H1 (cell line): ENCODE measurements around the gene ZNF691. TPM values are rescaled to one million over a fixed set of nuclear protein-coding genes. Genes with fewer than 3 reads are reported as not detected.

Experiments used
- CTCF ChIP-seq, 3 experiments: IDR thresholded peaks; 1 replicate in 2 of 3; 2 replicates in 1 of 3; pipeline versions ENCODE4 v1.5.1 to v1.6.1; 2011; ENCODE audit warnings: low read length in 3 of 3, mild to moderate bottlenecking in 3 of 3, inconsistent platforms in 2 of 3, low read depth in 1 of 3, moderate library complexity in 1 of 3; ENCODE audit not compliant: insufficient read depth in 1 of 3; ENCODE audit errors: control extremely low read depth in 1 of 3
- HDAC6 ChIP-seq: IDR thresholded peaks from one replicate; pipeline ENCODE4 v1.7.1; 2012; ENCODE audit warnings: low read depth, mild to moderate bottlenecking, inconsistent platforms, low read length, moderate library complexity
- KDM1A ChIP-seq: fragments of 200-600, 300-600 bp; sonication (generic); IDR thresholded peaks from 2 replicates; pipeline ENCODE4 v1.7.1; 2016; ENCODE audit warnings: mild to moderate bottlenecking, low read length, borderline replicate concordance
- RBBP5 ChIP-seq: IDR thresholded peaks from 2 replicates; pipeline ENCODE4 v1.7.1; 2012; ENCODE audit warnings: low read depth, mild to moderate bottlenecking, inconsistent platforms, low read length, moderate library complexity, borderline replicate concordance
- SIX5 ChIP-seq: IDR thresholded peaks from 2 replicates; pipeline ENCODE4 v1.6.1; 2011; ENCODE audit warnings: mild to moderate bottlenecking, low read depth, low read length
- polyA plus RNA-seq, 7 experiments: library from polyadenylated mRNA; depleted of rRNA in 3 of 7; stranded (reverse) in 5 of 7; unstranded in 2 of 7; fragments of >200 nt in 5 of 7; fragments of 200-250 nt in 2 of 7; gene quantifications; 1 replicate in 5 of 7; 2 replicates in 1 of 7; 4 replicates in 1 of 7; pipeline versions ENCODE4 v1.2.1 to v1.2.3, GENCODE V29; 2011 to 2013; ENCODE audit warnings: missing spikeins in 2 of 7, mixed read lengths in 2 of 7
- total RNA-seq: library from RNA; stranded (reverse); fragmentation: NEBNext Ultra II Directional; extraction: Animal tissue kit (Norgen Biotek cat#: 25700); gene quantifications from 2 replicates; pipeline ENCODE4 v1.2.1, GENCODE V29; 2021

ZNF691 gene
- total and polyA plus RNA-seq, 2 of the 8 experiments (the other 6 are each of a cell fraction or from before 2014, with no cell fraction given): 19.5 TPM

GRCh38 chr1:42886800-42887199, 40.4 kb downstream of the ZNF691 start (continued):
- no peak for TF ChIP-seq KDM1A
- no peak for TF ChIP-seq SIX5
- TF ChIP-seq HDAC6: no peak
- no peak for TF ChIP-seq RBBP5
- no peak for TF ChIP-seq CTCF (IDR thresholded peaks at IDR 0.05; ENCODE audit: control extremely low read depth in 1 of 3, insufficient read depth in 1 of 3, low read depth in 1 of 3, low read length in 3 of 3)
- TF ChIP-seq, all 59 proteins: peak for 0
